ENCODE results near the gene CRYBB3. TPM values are rescaled to one million over a fixed set of nuclear protein-coding genes. Genes with fewer than 3 reads are reported as not detected.

The CRYBB3 gene
- total RNA-seq, 1 experiment from 2014 or later, result 0.64 TPM

DNA sequence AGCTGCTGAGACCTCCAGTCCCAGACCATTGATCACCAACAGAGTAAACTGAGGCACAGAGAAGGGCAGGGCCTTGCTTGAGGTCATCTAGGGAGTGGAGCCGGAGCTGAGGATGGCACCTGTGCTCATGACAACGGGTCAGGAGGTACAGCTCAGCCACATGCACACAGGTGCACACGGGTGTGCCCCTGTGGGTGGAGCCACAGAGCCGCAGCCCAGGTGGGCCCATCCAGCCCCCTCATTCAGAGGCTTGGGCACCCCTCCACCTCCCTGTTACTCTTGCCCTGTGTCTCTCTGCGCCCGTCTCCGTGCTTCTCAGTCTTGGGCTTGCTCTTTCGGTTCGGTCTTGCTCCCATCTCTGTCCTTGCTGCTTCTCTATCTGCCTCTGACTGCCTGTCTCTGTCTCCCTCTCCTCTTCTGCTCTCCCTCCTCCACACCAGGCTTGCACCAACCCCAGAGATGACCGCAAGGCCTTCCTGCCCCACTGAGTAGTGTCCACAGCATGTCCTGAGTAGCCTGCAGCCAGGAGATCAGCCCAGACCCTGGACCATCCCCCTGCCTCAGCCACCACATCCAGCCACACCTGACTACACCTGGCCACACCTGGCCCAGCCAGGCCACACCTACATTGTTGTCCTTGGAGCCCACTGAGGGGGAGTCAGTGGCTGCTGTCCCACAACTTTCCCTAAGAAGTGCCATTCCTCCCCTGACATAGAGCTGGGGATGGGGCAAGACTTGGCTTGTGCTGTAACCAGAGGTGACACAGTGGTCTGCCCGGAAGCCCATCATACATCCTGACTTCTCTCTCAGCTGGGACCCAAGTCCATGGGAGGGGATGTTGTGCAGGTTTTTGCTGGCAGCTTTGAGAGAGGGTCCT lies 39.3 kb upstream of the CRYBB3 start:
- no peaks in the 10 kb centered on the region; a peak in 1 of 4 replicates for H3K36me3 ChIP-seq (ENCODE audit: control insufficient read depth in 1 of 2, insufficient read depth in 2 of 2, low read length in 2 of 2)
- no TSS peak for BruUV-seq (replicated peaks)
- H2AFZ ChIP-seq (ENCODE audit: low read depth, low read length, poor library complexity, severe bottlenecking), result no peak overlapping the region
- H3K4me3 ChIP-seq (replicated peaks in 1 of 2; ENCODE audit: low read depth in 1 of 2, low read length in 2 of 2), result no peak overlapping the region
- no peaks in the 10 kb centered on the region for H3K9me2 ChIP-seq (ENCODE audit: insufficient read depth)
- intact Hi-C loops (cut with micrococcal nuclease), result no loop called here
- no peaks in the 10 kb centered on the region for H3K9me3 ChIP-seq (ENCODE audit: control insufficient read depth in 1 of 2, insufficient read depth in 1 of 2, low read depth in 1 of 2, low read length in 2 of 2)
- ATAC-seq (no peak), DNase-seq (ENCODE audit: low read depth, low spot score) (no peak)
- H3K4me1 ChIP-seq (ENCODE audit: control insufficient read depth in 1 of 2, insufficient read depth in 2 of 2, low read length in 2 of 2), result no peaks in the 10 kb centered on the region
- no peaks in the 10 kb centered on the region for H3K27me3 ChIP-seq (ENCODE audit: insufficient read depth, low read length)
- no peak overlapping the region for H3K4me2 ChIP-seq (ENCODE audit: low read length)
- 0 out of 2 replicates have a peak, but pooled peaks cover 3% of the 10 kb centered on the region for H3K79me2 ChIP-seq (ENCODE audit: insufficient read depth, low read length)
- TF ChIP-seq SRF (IDR thresholded peaks at IDR 0.05; ENCODE audit: low read depth) (no peak), ELF1 (IDR thresholded peaks at IDR 0.05; ENCODE audit: borderline replicate concordance, low read depth) (no peak), CEBPB (IDR thresholded peaks at IDR 0.05; ENCODE audit: low read depth) (no peak), EZH2 (IDR thresholded peaks at IDR 0.05) (no peak)
- TF ChIP-seq, protein P1, sequence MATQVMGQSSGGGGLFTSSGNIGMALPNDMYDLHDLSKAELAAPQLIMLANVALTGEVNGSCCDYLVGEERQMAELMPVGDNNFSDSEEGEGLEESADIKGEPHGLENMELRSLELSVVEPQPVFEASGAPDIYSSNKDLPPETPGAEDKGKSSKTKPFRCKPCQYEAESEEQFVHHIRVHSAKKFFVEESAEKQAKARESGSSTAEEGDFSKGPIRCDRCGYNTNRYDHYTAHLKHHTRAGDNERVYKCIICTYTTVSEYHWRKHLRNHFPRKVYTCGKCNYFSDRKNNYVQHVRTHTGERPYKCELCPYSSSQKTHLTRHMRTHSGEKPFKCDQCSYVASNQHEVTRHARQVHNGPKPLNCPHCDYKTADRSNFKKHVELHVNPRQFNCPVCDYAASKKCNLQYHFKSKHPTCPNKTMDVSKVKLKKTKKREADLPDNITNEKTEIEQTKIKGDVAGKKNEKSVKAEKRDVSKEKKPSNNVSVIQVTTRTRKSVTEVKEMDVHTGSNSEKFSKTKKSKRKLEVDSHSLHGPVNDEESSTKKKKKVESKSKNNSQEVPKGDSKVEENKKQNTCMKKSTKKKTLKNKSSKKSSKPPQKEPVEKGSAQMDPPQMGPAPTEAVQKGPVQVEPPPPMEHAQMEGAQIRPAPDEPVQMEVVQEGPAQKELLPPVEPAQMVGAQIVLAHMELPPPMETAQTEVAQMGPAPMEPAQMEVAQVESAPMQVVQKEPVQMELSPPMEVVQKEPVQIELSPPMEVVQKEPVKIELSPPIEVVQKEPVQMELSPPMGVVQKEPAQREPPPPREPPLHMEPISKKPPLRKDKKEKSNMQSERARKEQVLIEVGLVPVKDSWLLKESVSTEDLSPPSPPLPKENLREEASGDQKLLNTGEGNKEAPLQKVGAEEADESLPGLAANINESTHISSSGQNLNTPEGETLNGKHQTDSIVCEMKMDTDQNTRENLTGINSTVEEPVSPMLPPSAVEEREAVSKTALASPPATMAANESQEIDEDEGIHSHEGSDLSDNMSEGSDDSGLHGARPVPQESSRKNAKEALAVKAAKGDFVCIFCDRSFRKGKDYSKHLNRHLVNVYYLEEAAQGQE (IDR thresholded peaks at IDR 0.05; ENCODE audit: low read depth), result no peak
- CTCF ChIA-PET, result no interaction called here
- RAD21 ChIA-PET (ENCODE audit: low non-redundant PET in 1 of 2, low total read pairs in 2 of 2, uncharacterized antibody in 2 of 2, unreplicated experiment in 2 of 2), result no interaction called here
- H3K27ac ChIP-seq (ENCODE audit: low read depth, low read length), result no peak overlapping the region
- H3K9ac ChIP-seq (ENCODE audit: low read length), result no peak overlapping the region
- POLR2A ChIA-PET, result no interaction called here
- H4K20me1 ChIP-seq (ENCODE audit: insufficient read depth), result no peaks in the 10 kb centered on the region

Measured in HCT116 (cell line).